Mucosa of stomach (tissue), 1 donor: ENCODE data around the gene SEMA4D.
"Not testable (repeated sequence)": the region's sequence is repeated elsewhere in the genome, so short reads cannot be mapped to it uniquely, and the experiment has no call there.

Source experiments
- H3K27me3 ChIP-seq: one replicate; pipeline ENCODE4 v1.7.0; 2013; ENCODE audit warnings: mild to moderate bottlenecking, low read length; ENCODE audit not compliant: control insufficient read depth, insufficient read depth
- H3K36me3 ChIP-seq: one replicate; pipeline ENCODE4 v1.7.0; 2013; ENCODE audit warnings: low read length; ENCODE audit not compliant: control insufficient read depth, insufficient read depth
- H3K4me1 ChIP-seq: one replicate; pipeline ENCODE4 v1.7.0; 2013; ENCODE audit warnings: mild to moderate bottlenecking, low read length; ENCODE audit not compliant: control insufficient read depth, insufficient read depth
- H3K4me3 ChIP-seq: one replicate; pipeline ENCODE4 v1.7.0; 2013; ENCODE audit warnings: low read length
- H3K9ac ChIP-seq: one replicate; pipeline ENCODE4 v1.7.0; 2013; ENCODE audit warnings: mild to moderate bottlenecking, low read length, moderate library complexity
- H3K9me3 ChIP-seq: one replicate; pipeline ENCODE4 v1.7.0; 2013; ENCODE audit warnings: mild to moderate bottlenecking, low read length, moderate library complexity; ENCODE audit not compliant: control insufficient read depth
- donor health status: Pancreatic carcinoma.

SEMA4D gene

GRCh38 chr9:89377411-89377810 lies 120.5 kb downstream of the SEMA4D start:
- Histone ChIP-seq H3K9me3 (no peaks in the 10 kb centered on the region), H3K4me3 (no peak overlapping the region), H3K27me3 (no peaks in the 10 kb centered on the region), H3K36me3 (peaks cover 3% of the 10 kb centered on the region), H3K9ac (no peak overlapping the region), H3K4me1 (no peaks in the 10 kb centered on the region)

DNA sequence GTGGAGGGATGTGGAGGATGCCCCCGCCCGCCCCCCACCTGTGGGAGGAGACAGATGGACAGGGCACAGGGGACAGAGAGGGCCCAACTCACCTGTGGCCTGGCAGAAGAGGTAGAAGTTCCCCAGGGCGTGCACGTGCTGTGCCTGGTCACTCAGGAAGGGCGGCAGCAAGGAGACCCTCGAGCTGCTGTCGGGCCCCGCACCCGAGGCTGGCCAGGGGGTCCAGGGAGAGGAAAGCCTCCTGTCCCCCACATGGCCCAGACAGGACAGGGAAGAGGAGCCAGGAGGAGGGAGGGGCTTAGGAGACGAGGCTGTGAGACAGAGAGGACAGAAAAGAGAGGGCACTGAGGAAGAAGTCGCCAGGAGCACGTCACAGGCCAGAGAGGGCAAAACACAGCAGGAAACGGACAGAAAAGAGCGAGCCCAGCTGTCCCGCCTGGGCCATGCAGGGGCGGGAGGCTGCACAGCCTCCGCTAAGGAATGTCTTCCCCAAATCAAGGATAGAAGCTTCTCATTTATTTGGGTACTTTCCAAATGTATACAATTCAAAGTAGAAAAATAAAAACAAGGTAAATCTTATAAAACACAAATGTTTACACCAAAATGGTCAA lies 121.1 kb downstream of the SEMA4D start:
- H3K9ac ChIP-seq: no peak overlapping the region

DNA sequence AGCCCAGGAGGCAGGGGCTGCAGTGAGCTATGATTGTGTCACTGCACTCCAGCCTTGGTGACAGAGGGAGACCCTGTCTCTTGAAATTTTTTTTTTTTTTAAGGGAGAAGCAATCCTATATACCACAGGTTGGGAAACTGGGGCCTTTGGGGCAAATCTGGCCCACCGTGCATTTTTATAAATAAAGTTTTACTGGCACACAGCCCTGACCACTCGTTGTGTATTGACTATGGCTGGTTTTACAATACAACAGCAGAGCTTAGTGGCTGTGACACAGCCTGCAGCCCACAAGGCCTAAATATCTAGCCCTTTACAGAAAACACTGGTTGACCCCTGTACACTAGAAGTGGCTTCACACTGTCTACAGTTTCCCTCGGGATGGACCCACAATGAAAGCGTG lies 121.6 kb downstream of the SEMA4D start:
- H3K9me3 ChIP-seq: no peaks in the 10 kb centered on the region
- peaks cover 3% of the 10 kb centered on the region for H3K36me3 ChIP-seq
- no peaks in the 10 kb centered on the region for H3K27me3 ChIP-seq
- H3K4me1 ChIP-seq: no peaks in the 10 kb centered on the region
- H3K4me3 ChIP-seq: no peak overlapping the region
- H3K9ac ChIP-seq: no peak overlapping the region

More for the DNA sequence above, 121.1 kb downstream of the SEMA4D start:
- no peaks in the 10 kb centered on the region for H3K9me3 ChIP-seq
- H3K4me1 ChIP-seq: no peaks in the 10 kb centered on the region
- H3K36me3 ChIP-seq: peaks cover 3% of the 10 kb centered on the region
- H3K27me3 ChIP-seq: no peaks in the 10 kb centered on the region
- H3K4me3 ChIP-seq: no peak overlapping the region

DNA sequence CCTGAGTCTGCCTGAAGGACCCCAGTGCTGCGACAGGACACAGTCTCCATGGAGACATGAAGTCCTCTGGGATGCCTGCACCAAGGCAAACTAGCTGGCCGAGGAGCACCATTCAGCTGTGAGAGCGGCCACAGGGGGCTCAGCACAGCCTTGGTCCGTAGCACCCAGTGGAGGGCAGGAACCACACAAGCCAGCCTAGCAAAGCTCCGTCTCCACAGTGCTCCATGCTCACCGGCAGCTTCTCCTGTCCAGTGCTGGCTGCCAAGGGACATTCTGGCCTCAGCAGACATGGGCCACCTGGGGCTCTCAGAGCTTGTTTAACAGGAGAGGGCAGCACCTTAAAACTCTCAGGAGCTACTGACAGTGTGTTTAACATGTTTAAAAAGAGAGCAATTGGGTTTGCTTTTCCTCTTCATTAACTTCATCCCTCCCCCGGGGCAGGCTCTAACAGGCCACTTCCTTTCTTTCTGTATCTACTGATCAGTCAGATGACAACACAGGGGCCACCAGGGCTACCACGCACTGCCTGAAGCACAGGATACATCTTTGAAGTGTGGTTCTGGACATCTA lies 122.6 kb downstream of the SEMA4D start:
- Histone ChIP-seq H3K36me3 (peaks cover 3% of the 10 kb centered on the region), H3K9ac (no peak overlapping the region), H3K4me1 (peaks cover 4% of the 10 kb centered on the region), H3K9me3 (no peaks in the 10 kb centered on the region), H3K4me3 (no peak overlapping the region), H3K27me3 (no peaks in the 10 kb centered on the region)

- Histone ChIP-seq H3K27me3 (no peaks in the 10 kb centered on the region), H3K4me1 (peaks cover 5% of the 10 kb centered on the region), H3K9me3 (no peaks in the 10 kb centered on the region), H3K36me3 (peaks cover 3% of the 10 kb centered on the region), H3K9ac (no peak overlapping the region), H3K4me3 (no peak overlapping the region)
Observed at GRCh38 chr9:89374176-89374575, 123.7 kb downstream of the SEMA4D start.

DNA sequence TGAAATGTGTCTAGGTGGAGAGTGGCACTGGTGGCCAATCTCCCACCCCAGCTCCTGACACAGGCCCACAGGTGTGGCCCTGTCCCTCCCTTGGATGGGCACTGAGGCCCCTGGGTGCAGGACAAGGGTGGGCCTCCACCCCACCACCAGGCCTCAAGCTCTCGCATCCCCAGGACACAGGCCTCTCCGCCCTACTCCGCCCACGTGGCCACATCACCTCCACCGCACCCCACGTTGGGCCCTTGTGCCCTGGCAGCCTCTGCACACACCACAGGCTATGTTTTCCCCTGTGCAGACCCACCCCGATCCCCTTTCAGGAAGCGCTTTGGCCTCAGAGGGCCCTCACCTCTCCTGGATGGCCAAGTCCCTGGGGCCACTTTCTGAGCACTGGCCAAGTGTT lies 124.9 kb downstream of the SEMA4D start:
- Histone ChIP-seq H3K4me1 (peaks cover 5% of the 10 kb centered on the region), H3K27me3 (no peaks in the 10 kb centered on the region), H3K4me3 (no peak overlapping the region), H3K36me3 (peaks cover 3% of the 10 kb centered on the region), H3K9ac (no peak overlapping the region), H3K9me3 (no peaks in the 10 kb centered on the region)

- no peaks in the 10 kb centered on the region for H3K27me3 ChIP-seq
- H3K36me3 ChIP-seq: peaks cover 3% of the 10 kb centered on the region
- H3K9me3 ChIP-seq: no peaks in the 10 kb centered on the region
- peaks cover 5% of the 10 kb centered on the region for H3K4me1 ChIP-seq
- H3K4me3 ChIP-seq: no peak overlapping the region
- H3K9ac ChIP-seq: no peak overlapping the region
Observed at GRCh38 chr9:89372230-89372816, 125.6 kb downstream of the SEMA4D start.

- not testable (repeated sequence) for H3K36me3 ChIP-seq, H3K4me1 ChIP-seq, H3K9ac ChIP-seq, H3K9me3 ChIP-seq, H3K4me3 ChIP-seq, H3K27me3 ChIP-seq
Observed at GRCh38 chr9:89371791-89372190, 126.1 kb downstream of the SEMA4D start.

DNA sequence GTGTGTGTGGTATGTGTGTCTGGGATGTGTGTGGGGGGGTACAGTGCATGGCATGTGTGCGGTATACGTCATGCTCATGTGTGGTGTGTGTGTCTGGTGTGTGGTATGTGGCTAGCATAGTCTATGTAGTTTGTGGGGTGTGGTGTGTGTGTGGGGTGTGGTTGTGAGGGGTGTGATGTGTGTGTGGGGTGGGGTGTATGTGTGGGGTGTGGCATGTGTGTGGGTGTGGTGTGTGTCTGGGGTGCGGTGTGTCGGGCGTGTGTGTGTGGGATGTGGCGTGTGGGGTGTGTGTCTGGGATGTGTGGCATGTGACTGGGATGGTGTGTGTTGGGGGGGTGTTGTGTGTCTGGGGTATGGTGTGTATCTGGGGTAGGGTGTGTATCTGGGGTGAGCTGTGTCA lies 127.3 kb downstream of the SEMA4D start:
- H3K9me3 ChIP-seq: no peaks in the 10 kb centered on the region
- H3K9ac ChIP-seq: no peak overlapping the region
- H3K4me3 ChIP-seq: no peak overlapping the region
- no peaks in the 10 kb centered on the region for H3K27me3 ChIP-seq
- peaks cover 5% of the 10 kb centered on the region for H3K4me1 ChIP-seq
- H3K36me3 ChIP-seq: peaks cover 3% of the 10 kb centered on the region

DNA sequence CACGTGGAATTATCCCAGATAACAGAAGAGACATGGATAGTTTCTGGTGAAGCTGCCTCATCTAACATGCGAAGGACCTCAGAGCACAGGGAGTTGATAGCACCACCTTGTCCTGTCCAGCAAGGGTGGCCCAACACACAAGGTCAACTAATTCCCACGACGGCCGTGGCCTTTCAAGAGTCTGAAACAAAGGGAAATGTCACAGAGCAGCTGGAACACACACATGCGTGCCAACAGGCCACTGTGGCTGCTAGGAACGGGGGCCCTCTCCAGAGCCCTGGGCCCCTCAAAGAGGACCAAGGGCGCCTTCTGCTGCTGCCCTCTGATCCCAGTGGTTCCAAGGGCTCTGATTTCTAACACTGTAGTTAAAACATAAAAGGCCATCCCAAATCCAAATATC lies 128.9 kb downstream of the SEMA4D start:
- Histone ChIP-seq H3K36me3 (no peaks in the 10 kb centered on the region), H3K4me3 (no peak overlapping the region), H3K9ac (no peak overlapping the region)

GRCh38 chr9:89368550-89368949 lies 129.4 kb downstream of the SEMA4D start:
- no peak overlapping the region for H3K9ac ChIP-seq
- H3K27me3 ChIP-seq: no peaks in the 10 kb centered on the region
- no peak overlapping the region for H3K4me3 ChIP-seq
- peaks cover 5% of the 10 kb centered on the region for H3K4me1 ChIP-seq
- H3K9me3 ChIP-seq: no peaks in the 10 kb centered on the region
- H3K36me3 ChIP-seq: no peaks in the 10 kb centered on the region

More for the DNA sequence above, 128.9 kb downstream of the SEMA4D start:
- peaks cover 5% of the 10 kb centered on the region for H3K4me1 ChIP-seq
- H3K27me3 ChIP-seq: no peaks in the 10 kb centered on the region
- H3K9me3 ChIP-seq: no peaks in the 10 kb centered on the region

DNA sequence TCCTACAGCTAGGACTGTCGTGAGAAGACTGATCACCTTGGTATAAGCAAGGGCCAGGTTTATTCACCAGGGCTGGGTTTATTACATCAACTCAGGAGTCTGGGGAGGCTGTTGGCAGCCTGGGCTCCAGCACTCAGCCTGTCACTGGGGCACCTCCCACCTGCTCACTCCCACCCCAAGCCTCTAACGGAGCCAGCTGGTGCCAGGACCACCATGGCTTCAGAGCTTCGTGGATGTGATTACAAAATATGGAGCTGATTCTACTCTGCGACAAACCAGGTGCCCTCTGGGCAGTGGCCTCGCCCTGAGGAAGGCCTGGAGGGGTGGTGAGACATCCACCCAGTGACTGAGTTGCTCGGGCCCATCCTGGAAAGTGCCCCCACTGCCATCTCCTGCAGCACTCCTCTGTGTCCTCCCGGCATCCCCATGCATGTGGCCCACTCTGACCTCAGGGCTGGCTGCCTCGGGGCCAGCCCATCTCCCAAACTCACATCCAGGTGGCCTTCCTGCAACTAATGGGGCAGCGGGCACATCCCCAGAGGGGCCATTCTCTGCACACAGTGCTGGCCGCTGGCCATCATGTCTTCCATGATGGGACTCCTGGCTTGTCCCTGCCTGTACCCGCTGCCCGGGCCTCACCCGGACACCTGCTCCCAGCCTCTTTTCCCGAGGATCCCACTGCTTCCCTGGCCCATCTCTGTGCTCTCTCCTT lies 130.0 kb downstream of the SEMA4D start:
- no peak overlapping the region for H3K9ac ChIP-seq
- H3K27me3 ChIP-seq: no peaks in the 10 kb centered on the region

More for the DNA sequence above, 130.0 kb downstream of the SEMA4D start:
- H3K4me1 ChIP-seq: peaks cover 5% of the 10 kb centered on the region
- H3K36me3 ChIP-seq: no peaks in the 10 kb centered on the region
- H3K9me3 ChIP-seq: no peaks in the 10 kb centered on the region
- H3K4me3 ChIP-seq: no peak overlapping the region
